BJ (cell line): ENCODE data around the gene FDXR. TPM values are rescaled to one million over a fixed set of nuclear protein-coding genes. Genes with fewer than 3 reads are reported as not detected.

Experiments used
- CTCF ChIA-PET: fragments of 350-600 bp; formaldehyde crosslinking; extraction: SDS; loops from one replicate; lab custom pipeline; 2021; ENCODE audit warnings: antibody characterized with exemption, inconsistent platforms; lab: Yijun Ruan, JAX
- POLR2A ChIA-PET: fragments of 300-600 bp; sonication (Branson Sonifier 250); formaldehyde crosslinking; extraction: SDS; loops from one replicate; lab custom pipeline; 2021; ENCODE audit warnings: antibody characterized with exemption; lab: Charles Lee
- DNase-seq: peaks from one replicate; pipeline ENCODE4 v3.0.0-alpha.2; 2011; ENCODE audit warnings: low read depth
- H3K27me3 ChIP-seq: 2 replicates; pipeline ENCODE4 v1.6.0; 2011; ENCODE audit warnings: low read length; ENCODE audit not compliant: control insufficient read depth, insufficient read depth
- H3K36me3 ChIP-seq: 2 replicates; pipeline ENCODE4 v1.5.1; 2011; ENCODE audit warnings: low read length; ENCODE audit not compliant: control insufficient read depth, insufficient read depth
- H3K4me3 ChIP-seq: 2 replicates; pipeline ENCODE4 v1.5.1; 2011; ENCODE audit warnings: low read depth, mild to moderate bottlenecking, control low read depth, low read length
- polyA plus RNA-seq: library from polyadenylated mRNA; depleted of rRNA; stranded (reverse); fragments of >200 nt; gene quantifications from 2 replicates; pipeline ENCODE4 v1.2.3, GENCODE V29; 2011
- TF ChIP-seq, protein P1 (sequence below): IDR thresholded peaks from 2 replicates; pipeline ENCODE4 v1.5.1; 2011; ENCODE audit warnings: low read depth, mild to moderate bottlenecking, control low read depth, inconsistent platforms, low read length, moderate library complexity; ENCODE audit not compliant: insufficient read depth

The FDXR gene
- polyA plus RNA-seq, 1 experiment, result 38.0 TPM

DNA sequence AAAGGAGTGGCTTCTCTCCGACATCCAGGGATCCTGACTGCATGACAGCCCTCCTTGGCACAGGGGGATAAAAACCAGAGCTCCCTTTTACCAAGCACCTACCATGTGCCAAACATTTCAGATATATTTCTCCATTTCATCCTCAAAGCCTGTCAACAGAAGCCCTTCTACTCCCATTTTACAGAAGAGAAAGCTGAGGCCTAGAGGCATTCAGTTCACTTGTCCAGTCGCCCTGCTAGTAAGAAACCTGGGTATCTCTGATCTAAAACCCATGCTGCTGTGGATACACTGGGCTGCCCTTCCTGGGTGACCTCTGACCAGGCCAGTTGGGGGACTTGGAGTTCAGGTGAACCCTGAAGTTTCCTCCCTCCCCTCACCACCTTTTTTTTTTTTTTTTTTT lies 5.9 kb upstream of the FDXR start:
- ChIA-PET CTCF (no interaction called here), POLR2A (no interaction called here)
- no peak for DNase-seq

DNA sequence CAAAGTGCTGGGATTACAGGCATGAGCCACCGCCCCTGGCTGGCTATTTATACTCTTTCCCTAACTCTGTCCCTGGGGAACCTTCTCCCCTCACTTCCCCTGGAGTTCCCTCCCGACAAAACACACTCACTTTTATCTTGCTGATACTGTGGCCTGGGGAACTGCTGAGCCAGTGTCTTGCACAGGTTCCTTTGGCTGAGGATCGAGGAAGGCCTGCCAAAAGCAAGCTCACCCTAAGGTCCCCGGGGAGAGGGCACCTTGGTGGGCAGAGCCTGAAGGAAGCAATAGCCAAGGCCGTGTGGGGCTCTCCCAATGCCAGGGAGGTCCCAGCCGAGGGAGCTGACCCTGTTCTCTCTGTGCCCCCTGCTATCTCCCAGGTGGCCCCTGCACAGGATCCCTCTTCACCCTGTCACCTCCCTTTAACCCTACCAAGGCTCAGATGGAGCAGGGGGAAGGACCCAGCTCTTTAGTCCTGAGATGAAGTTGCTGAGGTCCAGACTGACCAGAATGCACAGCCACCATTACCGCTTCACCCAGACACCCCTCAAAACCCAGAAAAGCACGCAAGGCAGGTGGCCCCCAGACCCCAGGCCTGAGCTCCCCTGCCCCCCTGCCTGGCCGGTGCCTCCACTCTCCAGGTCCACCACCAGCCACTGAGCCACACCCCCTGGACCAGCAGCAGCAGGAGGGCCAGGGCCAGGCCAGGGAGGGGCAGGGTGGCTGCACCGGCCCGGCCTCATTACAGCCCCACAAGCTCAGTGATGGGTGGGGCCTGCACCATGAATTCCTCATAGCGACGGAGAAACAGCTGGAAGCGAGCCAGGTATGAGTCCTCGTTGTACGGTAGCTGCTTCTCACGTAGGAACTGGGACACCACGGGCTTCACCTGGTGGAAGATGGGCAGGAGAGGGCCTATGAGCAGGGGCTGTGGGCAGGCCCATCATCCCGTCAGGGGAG lies 5.1 kb upstream of the FDXR start:
- H3K4me3 ChIP-seq, result no peak overlapping the region
- H3K36me3 ChIP-seq, result no peaks in the 10 kb centered on the region
- TF ChIP-seq, protein P1, sequence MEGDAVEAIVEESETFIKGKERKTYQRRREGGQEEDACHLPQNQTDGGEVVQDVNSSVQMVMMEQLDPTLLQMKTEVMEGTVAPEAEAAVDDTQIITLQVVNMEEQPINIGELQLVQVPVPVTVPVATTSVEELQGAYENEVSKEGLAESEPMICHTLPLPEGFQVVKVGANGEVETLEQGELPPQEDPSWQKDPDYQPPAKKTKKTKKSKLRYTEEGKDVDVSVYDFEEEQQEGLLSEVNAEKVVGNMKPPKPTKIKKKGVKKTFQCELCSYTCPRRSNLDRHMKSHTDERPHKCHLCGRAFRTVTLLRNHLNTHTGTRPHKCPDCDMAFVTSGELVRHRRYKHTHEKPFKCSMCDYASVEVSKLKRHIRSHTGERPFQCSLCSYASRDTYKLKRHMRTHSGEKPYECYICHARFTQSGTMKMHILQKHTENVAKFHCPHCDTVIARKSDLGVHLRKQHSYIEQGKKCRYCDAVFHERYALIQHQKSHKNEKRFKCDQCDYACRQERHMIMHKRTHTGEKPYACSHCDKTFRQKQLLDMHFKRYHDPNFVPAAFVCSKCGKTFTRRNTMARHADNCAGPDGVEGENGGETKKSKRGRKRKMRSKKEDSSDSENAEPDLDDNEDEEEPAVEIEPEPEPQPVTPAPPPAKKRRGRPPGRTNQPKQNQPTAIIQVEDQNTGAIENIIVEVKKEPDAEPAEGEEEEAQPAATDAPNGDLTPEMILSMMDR, result no peak
- POLR2A ChIA-PET, result no interaction called here
- DNase-seq, result no peak
- CTCF ChIA-PET, result interaction anchor here (1.3 kb wide), 1 partner anchor 16 kb away, joined by 5 read pairs; no protein-coding TSS in a partner anchor
- peaks cover 17% of the 10 kb centered on the region for H3K27me3 ChIP-seq

More for the DNA sequence above, 5.9 kb upstream of the FDXR start:
- TF ChIP-seq, protein P1, result no peak
- no peak overlapping the region for H3K4me3 ChIP-seq
- H3K27me3 ChIP-seq, result peaks cover 18% of the 10 kb centered on the region
- H3K36me3 ChIP-seq, result no peaks in the 10 kb centered on the region

DNA sequence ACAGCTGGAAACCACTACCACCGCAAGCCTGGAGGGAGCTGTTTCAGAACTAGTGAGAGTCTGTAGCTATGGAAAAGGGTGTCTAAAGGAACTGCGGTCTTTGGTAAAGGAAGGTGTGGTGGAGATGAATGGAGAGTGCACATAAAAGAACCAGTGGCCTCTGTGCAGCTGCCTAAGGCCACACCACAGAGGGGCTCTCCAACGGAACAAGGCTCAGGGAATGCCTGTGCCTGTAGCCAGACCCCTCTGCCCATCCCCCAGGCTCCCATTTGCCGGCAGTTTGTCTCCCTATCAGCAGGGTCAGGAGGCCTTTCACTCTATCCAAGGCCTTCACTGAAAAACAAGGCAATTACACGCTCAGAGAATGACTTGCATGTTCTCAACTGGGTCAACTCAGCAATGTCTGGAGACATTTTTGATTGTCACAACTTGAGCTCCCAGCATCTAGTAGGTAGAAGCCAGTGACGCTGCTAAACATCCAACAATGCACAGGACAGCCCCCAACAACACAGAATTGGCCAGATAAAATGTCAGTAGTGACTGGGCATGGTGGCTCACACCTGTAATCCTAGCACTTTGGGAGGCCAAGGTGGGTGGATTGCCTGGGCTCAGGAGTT lies 3.3 kb upstream of the FDXR start:
- POLR2A ChIA-PET, result no interaction called here

DNA sequence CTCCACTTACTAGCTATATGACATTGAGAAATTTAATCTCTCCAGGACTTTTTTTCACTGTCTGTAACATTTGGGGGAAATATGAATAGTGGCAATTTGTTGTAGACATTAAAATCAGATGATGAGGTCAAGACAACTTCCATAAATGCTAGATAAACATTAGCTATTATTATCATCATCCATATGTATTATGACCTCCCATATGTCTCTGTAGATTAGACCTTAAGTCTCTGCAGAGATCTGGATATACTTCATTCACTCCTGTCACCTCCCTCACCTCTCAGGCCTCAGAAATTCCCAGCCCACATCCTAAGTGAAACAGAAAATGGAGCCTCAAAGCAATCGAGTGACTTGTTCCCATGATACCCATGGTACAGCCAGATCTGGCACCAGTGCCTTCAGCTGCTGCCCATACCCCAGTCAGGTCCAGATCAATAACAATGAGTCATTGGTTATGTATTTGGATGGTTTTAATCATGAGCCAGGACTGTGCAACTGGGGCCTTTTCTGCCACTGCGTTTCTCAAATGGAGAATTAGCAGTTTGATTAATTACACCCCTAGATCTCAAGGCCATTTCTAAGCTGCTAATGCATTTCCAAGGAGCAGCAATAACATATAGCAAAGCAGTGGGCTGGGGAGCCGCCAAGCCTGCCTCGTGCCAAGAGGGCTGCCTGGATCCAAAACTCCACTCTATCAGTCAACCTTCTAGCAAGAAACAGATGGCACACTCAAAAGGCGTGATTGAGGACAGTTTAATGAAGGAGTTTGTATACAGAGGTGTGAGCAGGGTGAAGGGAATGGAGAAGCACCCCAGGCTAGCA lies 2.6 kb upstream of the FDXR start:
- TF ChIP-seq, protein P1, result no peak
- no peak for DNase-seq
- no peak overlapping the region for H3K4me3 ChIP-seq
- H3K36me3 ChIP-seq, result no peaks in the 10 kb centered on the region
- POLR2A ChIA-PET, result no interaction called here
- CTCF ChIA-PET, result interaction anchor here (0.7 to 1.7 kb wide), 5 partner anchors 10 to 86 kb away, joined by 3 to 4 read pairs (median 3); no protein-coding TSS in a partner anchor
- H3K27me3 ChIP-seq, result peaks cover 11% of the 10 kb centered on the region

More for the DNA sequence above, 3.3 kb upstream of the FDXR start:
- TF ChIP-seq, protein P1, result no peak
- CTCF ChIA-PET, result interaction anchor here (1.0 to 1.7 kb wide), 4 partner anchors 11 to 85 kb away, joined by 3 to 5 read pairs (median 4); no protein-coding TSS in a partner anchor
- H3K4me3 ChIP-seq, result no peak overlapping the region
- peaks cover 11% of the 10 kb centered on the region for H3K27me3 ChIP-seq
- H3K36me3 ChIP-seq, result no peaks in the 10 kb centered on the region
- DNase-seq, result no peak
